Medulla oblongata (tissue), 1 donor: ENCODE data around the gene CEP104.

Experiments
- DNase-seq: peaks from one replicate; pipeline ENCODE4 v3.0.0-alpha.2; 2015; ENCODE audit errors: extremely low spot score

CEP104 gene

GRCh38 chr1:3778590-3779264, 78.3 kb downstream of the CEP104 start:
- DNase-seq: peak; percentile 56

GRCh38 chr1:3777647-3778589, 79.1 kb downstream of the CEP104 start:
- no peak for DNase-seq

GRCh38 chr1:3777078-3777547, 79.9 kb downstream of the CEP104 start:
- DNase-seq: no peak

DNA sequence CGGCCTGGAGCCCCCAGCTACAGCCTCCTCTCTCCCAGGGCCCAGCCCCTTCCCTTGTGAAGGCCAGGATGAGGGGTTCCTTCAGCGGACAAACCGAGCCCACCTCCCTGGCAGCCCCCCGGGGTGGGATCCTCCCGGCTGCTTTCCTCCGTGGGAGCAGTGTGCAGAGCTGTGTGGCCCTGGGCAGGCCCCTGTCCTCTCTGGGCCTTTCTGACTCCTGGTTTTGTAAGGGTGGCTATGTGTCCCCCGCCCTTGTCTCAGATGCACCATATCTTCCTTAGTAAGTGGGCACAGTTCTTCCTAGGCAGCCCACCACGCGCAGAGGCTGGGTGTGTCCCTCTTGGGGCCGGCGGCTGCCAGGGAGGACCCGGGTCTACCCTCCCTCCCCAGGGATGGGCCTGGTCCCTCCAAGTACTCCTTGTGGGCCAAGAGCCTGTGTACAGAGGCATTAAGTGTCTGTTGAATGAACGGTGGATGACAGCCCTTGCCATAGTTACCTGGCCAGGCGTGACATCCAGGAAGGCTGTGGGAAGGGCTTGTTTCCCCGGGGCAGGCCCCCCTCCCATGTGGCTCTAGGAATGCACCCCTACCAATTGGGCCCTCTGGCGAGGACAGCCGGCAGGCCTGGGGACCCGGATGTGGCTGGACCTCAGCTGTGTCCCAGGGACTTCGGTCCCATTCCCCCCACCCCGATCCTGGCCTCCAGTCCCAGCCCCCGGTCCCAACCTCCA, 80.6 kb downstream of the CEP104 start:
- DNase-seq: no peak

DNA sequence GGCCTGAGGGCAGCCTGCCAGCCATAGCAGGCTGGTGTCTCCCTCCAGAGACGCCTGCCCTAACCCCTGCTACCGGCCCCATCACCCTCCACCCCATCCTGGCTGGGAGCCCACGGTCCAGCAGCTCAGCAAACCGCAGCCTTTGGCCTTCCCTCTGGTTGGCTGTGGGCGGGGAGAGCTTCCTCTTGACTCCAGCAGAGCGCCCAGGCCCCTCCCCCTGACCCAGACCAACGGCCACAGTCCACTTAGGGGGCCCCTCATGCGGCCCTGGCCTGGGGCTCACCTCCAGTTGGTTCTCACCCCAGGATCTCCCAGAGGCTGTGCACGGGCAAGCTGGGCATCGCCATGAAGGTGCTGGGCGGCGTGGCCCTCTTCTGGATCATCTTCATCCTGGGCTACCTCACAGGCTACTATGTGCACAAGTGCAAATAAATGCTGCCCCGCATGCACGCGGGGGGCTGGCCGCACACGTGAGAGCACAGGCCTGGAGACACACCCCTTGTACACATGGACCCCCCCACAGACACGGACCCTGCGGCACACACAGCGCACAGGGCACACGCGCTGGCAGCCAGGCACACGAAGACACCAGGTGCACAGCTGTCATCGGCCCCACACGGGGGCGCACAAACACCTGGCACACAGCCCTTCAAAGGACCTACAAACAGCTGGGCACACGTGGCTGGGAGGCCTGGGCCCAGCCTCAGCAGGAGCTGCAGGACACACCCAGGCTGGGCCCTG, 81.4 kb downstream of the CEP104 start:
- peak; percentile 69 for DNase-seq

GRCh38 chr1:3774946-3775489, 82.0 kb downstream of the CEP104 start:
- DNase-seq: peak; percentile 11

- DNase-seq: peak; percentile 41
Observed at GRCh38 chr1:3774276-3774945, 82.6 kb downstream of the CEP104 start.

DNA sequence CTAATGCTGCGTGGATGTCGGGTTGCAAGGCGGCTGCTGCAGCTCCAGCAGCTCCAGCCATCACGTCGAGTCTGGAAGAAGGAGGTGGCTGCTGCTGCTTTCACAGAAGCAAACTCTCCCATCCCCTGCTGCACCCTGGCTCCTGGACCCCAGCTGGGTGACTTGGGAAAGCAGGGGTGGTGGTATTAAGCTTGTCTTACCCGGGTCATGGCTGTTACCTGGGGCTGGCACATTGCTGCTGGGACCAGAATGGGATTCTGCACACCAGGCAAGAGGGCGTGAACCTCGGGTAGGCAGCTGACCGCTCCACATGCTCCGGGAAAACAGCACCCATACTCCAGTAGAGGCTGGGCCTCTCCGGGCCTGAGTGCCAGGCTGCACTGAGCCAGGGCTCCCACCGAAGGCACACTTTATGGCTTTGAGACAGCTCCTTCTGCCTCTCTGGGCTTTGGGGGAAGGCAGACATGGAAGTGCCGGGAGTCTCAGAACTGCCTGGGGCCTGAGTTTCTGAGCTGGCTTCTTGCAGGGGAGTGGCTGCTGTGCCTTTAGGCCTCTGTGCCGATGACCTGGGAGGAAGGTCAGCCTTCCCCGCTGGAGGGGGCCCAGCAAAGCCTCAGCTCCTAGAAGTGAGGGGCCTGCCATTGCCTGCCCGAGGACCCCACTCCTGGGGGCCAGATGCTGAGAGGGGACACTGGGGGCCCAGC, 83.3 kb downstream of the CEP104 start:
- DNase-seq: peak; percentile 15

DNA sequence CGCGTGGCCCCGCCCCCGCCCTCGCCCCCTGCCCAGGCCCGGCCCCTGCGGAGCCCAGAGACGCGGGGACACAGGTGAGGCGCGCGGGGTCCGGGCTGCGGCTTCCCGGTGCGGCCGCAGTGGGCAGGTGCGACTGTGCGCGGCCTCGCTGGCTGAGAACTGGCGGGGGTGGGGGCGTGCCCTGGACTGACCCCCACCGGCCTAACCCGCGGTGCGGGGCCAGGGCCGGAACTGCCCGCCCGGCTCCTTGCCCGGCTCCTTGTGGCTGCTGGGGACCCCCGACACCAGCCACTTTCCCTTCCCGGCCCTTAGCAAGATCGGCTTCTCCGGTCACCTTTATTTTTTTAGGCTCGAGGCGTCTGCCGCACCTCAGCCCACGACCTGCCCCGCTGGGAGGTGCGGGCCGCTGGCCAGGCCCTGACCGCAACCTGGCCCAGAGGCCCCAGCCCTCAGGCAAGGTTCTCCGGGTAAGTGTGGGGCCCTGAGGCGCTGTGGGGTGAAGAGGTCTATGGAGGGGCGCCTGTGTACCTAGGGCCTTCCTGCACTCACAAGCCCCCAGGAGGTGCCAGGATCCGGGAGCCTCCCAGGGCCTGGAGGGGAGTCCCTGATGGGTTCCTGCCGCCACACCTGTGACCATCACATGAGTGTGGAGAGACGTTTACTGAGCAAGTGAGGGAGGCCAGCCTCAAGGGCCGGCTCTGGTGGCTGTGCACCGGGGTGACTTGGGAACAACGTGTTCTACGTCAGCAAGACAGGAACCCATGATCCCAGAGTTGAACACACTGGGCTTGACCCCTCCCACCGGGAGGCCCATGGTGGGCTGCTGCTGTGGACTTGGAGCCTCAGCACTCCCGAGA, 84.1 kb downstream of the CEP104 start, which contains the start of gene SMIM1:
TSS of gene SMIM1 (plus strand) at position 35 of the 857 bp plus-strand sequence. CDS start 2,625 bp downstream, outside the sequence.
- peak; percentile 24 for DNase-seq

DNA sequence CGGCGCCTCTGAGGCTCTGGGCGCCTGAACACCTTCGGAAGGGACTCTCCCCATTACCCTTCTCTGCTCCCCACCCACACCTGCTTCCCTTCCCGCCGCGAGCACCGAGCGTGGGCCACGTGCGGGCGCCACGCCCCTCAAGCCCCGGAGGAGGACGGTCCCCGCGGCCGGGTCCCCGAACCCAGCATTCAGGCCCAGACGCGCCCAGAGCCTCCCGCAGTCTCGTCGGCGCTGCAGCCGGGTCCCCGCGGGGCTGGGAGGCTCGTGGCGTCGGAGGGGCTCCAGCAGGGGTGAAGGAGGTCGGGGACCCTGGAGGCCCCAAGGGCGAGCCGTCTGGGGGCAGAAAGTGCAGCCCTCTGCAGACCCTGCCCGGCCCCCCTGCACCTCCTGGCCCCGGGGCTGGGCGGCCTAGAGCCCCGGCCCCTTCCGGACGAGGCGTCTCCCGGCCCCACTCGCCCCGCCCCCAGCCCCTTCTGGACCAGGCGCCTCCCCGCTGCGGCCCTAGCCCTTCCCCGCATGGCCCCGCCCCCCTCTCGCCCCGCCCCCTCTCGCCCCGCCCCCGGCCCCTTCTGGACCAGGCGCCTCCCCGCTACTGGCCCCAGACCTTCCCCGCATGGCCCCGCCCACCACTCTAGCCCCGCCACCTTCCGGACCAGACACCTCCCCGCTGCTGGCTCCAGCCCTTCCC, 84.8 kb downstream of the CEP104 start:
- DNase-seq: peak; percentile 74

GRCh38 chr1:3771108-3772026, 85.6 kb downstream of the CEP104 start:
- DNase-seq: no peak

GRCh38 chr1:3770047-3770765, 86.8 kb downstream of the CEP104 start:
- DNase-seq: no peak

GRCh38 chr1:3768811-3769390, 88.1 kb downstream of the CEP104 start:
- no peak for DNase-seq

GRCh38 chr1:3767328-3767925, 89.6 kb downstream of the CEP104 start:
- DNase-seq: no peak

- no peak for DNase-seq
Observed at GRCh38 chr1:3763351-3764125, 93.5 kb downstream of the CEP104 start.
